Osteocyte (in vitro differentiated cells): ENCODE measurements around the gene DBP. TPM values are rescaled to one million over a fixed set of nuclear protein-coding genes. Genes with fewer than 3 reads are reported as not detected.
"Not testable (repeated sequence)": the region's sequence is repeated elsewhere in the genome, so short reads cannot be mapped to it uniquely, and the experiment has no call there.

Experiments
- DNase-seq: peaks from one replicate; pipeline ENCODE4 v3.0.0; 2021; ENCODE audit warnings: mixed read lengths; ENCODE audit not compliant: unreplicated experiment; ENCODE audit errors: extremely low spot score
- H3K27ac Mint-ChIP-seq: one replicate; pipeline ENCODE4 v1.8.0; 2021; ENCODE audit warnings: mild to moderate bottlenecking, mixed read lengths; ENCODE audit not compliant: unreplicated experiment
- H3K27me3 Mint-ChIP-seq: one replicate; pipeline ENCODE4 v1.8.0; 2021; ENCODE audit warnings: mixed read lengths; ENCODE audit not compliant: unreplicated experiment
- H3K36me3 Mint-ChIP-seq: one replicate; pipeline ENCODE4 v1.8.0; 2021; ENCODE audit warnings: mixed read lengths; ENCODE audit not compliant: unreplicated experiment
- H3K4me1 Mint-ChIP-seq: one replicate; pipeline ENCODE4 v1.8.0; 2021; ENCODE audit warnings: mixed read lengths; ENCODE audit not compliant: unreplicated experiment
- H3K4me3 Mint-ChIP-seq: one replicate; pipeline ENCODE4 v1.8.0; 2021; ENCODE audit warnings: mild to moderate bottlenecking, moderate library complexity, mixed read lengths; ENCODE audit not compliant: unreplicated experiment
- H3K9me3 Mint-ChIP-seq: one replicate; pipeline ENCODE4 v1.8.0; 2021; ENCODE audit warnings: mixed read lengths; ENCODE audit not compliant: unreplicated experiment
- long read RNA-seq: library from polyadenylated mRNA; unstranded; transcript quantifications from one replicate; pipeline ENCODE4 v2.0.0, GENCODE V29; 2021
- total RNA-seq: library from RNA; stranded (reverse); gene quantifications from 2 replicates; pipeline ENCODE4 v1.2.1, GENCODE V29; 2021
- TF ChIP-seq, protein P1 (sequence below): fragments of 200-600 bp; sonication (generic); IDR thresholded peaks from 2 replicates; pipeline ENCODE4 v1.5.0; 2021; ENCODE audit warnings: antibody characterized with exemption, mild to moderate bottlenecking, moderate library complexity

Gene DBP, protein sequence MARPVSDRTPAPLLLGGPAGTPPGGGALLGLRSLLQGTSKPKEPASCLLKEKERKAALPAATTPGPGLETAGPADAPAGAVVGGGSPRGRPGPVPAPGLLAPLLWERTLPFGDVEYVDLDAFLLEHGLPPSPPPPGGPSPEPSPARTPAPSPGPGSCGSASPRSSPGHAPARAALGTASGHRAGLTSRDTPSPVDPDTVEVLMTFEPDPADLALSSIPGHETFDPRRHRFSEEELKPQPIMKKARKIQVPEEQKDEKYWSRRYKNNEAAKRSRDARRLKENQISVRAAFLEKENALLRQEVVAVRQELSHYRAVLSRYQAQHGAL
- total RNA-seq, result 18.5 and 20.3 TPM in 2 replicates
- long read RNA-seq, partial matches to known transcripts, result 0 of 2 reads
- long read RNA-seq, other reads (novel, unspliced or antisense), result 1 of 2 reads

DNA sequence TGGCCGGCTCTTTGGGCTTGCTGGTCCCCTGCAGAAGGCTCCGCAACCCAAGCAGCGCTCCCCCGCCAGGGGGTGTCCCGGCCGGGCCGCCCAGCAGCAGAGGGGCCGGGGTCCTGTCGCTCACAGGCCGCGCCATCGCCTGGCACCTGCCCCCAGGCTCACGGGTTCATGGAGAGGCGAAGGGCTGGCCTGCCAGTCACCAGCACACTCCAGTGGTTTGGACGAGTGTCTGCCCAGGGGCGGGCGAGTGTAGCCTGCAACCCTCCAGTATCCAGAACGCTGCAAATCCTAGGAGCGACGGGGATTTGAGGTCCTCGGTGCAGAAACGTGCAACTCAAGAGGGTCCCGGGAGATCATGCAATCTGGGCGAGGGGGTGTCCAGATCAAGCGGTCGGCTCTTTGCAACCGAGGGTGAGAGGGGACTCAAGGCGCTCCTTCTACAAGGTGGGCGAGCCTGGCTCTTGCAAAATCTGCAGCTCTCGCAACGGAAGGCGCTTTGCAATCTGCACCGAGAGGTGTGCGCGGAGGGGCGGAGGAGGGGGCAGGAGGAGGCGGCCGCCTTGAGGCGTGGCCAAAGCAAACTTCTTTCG is at the start of gene DBP:
Gene DBP, minus strand, starts transcription at position 521 of the 590 bp plus-strand sequence. Its CDS starts 385 bp downstream, at position 136.
- Mint-ChIP-seq H3K4me1 (peaks cover 53% of the 10 kb centered on the region), H3K27me3 (peaks cover 6% of the 10 kb centered on the region), H3K27ac (peak within 1 kb of the TSS; percentile 100), H3K9me3 (no peaks in the 10 kb centered on the region), H3K36me3 (peaks cover 2% of the 10 kb centered on the region), H3K4me3 (peak within 1 kb of the TSS; percentile 96)
- TF ChIP-seq, protein P1, sequence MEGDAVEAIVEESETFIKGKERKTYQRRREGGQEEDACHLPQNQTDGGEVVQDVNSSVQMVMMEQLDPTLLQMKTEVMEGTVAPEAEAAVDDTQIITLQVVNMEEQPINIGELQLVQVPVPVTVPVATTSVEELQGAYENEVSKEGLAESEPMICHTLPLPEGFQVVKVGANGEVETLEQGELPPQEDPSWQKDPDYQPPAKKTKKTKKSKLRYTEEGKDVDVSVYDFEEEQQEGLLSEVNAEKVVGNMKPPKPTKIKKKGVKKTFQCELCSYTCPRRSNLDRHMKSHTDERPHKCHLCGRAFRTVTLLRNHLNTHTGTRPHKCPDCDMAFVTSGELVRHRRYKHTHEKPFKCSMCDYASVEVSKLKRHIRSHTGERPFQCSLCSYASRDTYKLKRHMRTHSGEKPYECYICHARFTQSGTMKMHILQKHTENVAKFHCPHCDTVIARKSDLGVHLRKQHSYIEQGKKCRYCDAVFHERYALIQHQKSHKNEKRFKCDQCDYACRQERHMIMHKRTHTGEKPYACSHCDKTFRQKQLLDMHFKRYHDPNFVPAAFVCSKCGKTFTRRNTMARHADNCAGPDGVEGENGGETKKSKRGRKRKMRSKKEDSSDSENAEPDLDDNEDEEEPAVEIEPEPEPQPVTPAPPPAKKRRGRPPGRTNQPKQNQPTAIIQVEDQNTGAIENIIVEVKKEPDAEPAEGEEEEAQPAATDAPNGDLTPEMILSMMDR, result peak; percentile 27
- no peak for DNase-seq

DNA sequence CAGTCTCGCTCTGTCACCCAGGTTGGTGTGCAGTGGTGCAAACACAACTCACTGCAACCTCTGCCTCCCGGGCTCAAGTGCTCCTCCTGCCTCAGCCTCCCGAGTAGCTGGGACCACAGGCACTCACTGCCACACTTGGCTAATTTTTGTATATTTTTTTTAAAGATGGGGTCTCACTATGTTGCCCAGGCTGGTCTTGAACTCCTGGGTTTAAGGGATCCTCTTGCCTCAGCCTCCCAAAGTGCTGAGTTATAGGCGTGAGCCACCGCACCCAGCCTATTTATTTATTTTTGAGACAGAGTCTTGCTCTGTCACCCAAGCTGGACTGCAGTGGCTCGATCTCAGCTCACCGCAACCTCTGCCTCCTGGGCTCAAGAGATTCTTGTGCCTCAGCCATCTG is 49.5 kb upstream of the DBP start:
- not testable (repeated sequence) for H3K9me3 Mint-ChIP-seq, DNase-seq, H3K4me3 Mint-ChIP-seq, H3K27ac Mint-ChIP-seq, H3K36me3 Mint-ChIP-seq, H3K4me1 Mint-ChIP-seq, H3K27me3 Mint-ChIP-seq

DNA sequence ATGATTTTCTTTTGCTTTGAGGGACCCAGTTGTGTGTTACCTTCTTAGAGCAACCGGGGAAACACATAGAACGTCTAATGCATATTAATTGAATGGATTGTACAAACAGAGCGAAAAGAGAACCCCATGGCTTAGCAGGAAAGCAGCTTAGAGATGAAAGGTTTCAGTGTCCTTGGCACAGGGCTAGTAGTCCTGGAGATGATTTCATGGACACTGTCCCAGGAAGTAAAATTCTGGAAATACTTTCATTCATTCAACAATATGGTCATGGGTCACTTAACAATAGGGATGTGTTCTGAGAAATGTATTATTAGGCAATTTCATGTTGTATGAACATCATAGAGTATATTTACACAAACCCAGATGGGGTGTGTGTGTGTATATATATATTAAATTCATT is 48.9 kb upstream of the DBP start:
- Mint-ChIP-seq H3K9me3 (no peaks in the 10 kb centered on the region), H3K36me3 (no peaks in the 10 kb centered on the region), H3K4me3 (no peak overlapping the region), H3K27me3 (no peaks in the 10 kb centered on the region), H3K27ac (no peak overlapping the region), H3K4me1 (no peaks in the 10 kb centered on the region)
- TF ChIP-seq, protein P1, result no peak
- no peak for DNase-seq

DNA sequence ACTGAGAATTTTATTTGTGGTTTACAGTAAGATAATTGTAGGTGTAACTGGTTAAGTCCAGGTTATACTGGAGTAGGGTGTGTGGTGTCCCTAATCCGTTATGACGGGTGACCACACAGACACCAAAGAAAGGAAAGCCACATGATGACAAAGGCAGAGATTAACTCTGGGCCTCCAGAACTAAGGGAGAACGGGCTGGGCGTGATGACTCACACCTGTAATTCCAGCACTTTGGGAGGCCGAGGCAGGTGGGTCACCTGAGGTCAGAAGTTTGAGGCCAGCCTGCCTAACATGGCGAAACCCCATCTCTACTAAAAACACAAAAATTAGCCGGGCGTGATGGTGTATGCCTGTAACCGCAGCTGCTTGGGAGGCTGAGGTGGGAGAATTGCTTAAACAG is 48.4 kb upstream of the DBP start:
- no peak overlapping the region for H3K4me3 Mint-ChIP-seq

DNA sequence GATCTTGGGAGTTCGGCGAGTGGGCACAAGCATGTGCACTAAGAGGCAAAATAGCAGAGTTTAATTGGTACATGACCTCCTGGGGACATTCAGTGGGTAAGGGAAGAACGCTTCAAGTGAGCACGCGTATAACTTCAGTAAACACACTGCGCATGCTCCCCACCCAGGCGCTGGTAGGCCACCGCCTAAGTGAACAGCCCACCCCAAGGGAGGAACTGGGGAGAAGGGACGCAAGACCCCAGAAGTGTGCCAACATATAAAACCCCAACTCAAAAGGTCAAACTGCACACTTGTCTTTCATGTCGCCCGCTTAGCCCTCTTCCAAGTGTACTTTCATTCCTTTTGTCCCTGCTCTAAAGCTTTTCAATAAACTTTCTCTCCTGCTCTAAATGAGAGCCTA is 46.2 kb upstream of the DBP start:
- no peak overlapping the region for H3K27ac Mint-ChIP-seq
- H3K4me1 Mint-ChIP-seq, result no peaks in the 10 kb centered on the region
- TF ChIP-seq, protein P1, result no peak
- no peak overlapping the region for H3K4me3 Mint-ChIP-seq
- no peaks in the 10 kb centered on the region for H3K9me3 Mint-ChIP-seq
- no peaks in the 10 kb centered on the region for H3K36me3 Mint-ChIP-seq
- no peaks in the 10 kb centered on the region for H3K27me3 Mint-ChIP-seq
- DNase-seq, result no peak

More for the DNA sequence above, 48.4 kb upstream of the DBP start:
- Mint-ChIP-seq H3K36me3 (no peaks in the 10 kb centered on the region), H3K4me1 (no peaks in the 10 kb centered on the region), H3K9me3 (no peaks in the 10 kb centered on the region), H3K27ac (no peak overlapping the region), H3K27me3 (no peaks in the 10 kb centered on the region)
- TF ChIP-seq, protein P1, result no peak
- no peak for DNase-seq
